Measurements from ENCODE around the gene ZNF891.

Gene ZNF891

GRCh38 chr12:133058203-133059113, 71.6 kb downstream of the ZNF891 start:
- peak; percentile 29 for DNase-seq

DNA sequence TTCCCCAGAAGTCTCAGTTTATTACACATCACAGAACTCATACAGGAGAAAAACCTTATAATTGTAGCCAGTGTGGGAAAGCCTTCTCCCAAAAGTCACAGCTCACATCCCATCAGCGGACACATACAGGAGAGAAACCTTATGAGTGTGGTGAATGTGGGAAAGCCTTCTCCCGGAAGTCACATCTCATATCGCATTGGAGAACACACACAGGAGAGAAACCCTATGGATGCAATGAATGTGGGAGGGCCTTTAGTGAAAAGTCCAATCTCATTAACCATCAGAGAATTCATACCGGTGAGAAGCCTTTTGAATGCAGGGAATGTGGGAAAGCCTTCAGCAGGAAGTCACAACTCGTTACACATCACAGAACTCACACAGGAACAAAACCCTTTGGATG, 72.6 kb downstream of the ZNF891 start:
- no peak for DNase-seq

All from hematopoietic multipotent progenitor cell treated with erythropoietin and hydrocortisone succinate and interleukin-3 and kit ligand, for 4 days (in vitro differentiated cells).